HG03571 (cell line): ENCODE data around the gene HACE1.
"Not testable (repeated sequence)": the region's sequence is repeated elsewhere in the genome, so short reads cannot be mapped to it uniquely, and the experiment has no call there.

Experiments
- ATAC-seq: cut with Tn5 transposase; IDR thresholded peaks from one replicate; pipeline ENCODE4 v1.9.1; 2021; ENCODE audit not compliant: unreplicated experiment

The HACE1 gene

DNA sequence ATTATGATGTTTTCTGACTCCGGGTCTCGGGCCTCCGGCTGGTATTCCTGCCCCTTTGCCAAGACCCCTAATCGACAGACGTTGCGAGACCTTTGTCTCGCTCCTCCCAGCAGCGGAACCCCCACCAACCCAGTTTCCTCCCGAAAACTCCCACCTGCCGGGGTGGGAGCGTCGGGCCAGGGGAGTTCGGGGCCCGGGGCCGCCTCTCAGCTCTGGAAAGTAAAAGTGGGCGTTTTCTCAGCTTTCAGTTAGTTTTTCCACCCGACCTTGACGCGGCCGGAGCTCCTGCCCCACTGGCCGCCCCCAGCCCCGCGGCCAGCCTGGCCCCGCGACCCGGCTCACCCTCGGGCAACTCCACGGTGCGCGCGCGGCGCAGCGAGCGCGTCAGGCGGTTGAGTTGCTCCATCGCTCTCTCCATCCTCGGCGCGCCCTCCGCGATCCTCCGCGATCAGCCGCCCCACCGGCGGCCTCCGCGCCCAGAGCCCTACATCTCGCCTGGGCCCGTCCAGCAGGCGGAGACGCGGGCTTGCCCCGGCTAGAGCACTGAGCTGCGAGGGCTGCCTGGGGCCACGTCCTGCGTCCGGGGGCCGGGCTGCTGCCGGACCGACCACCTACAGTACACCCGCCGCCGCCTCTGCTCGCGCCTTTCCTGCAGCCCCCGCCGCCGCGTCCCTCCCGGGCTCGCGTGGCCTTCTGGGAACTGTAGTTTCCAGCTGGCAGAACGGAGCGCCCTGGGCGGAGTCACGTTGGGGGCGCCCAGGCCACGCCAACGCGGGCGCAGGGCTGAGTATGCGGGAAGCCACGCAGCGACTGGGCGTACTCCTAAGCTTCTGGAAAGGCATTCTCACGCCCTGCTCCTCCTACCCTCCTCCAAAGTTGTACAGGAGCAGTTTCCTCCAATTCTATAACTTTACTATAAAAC is at the start of gene HACE1:
Gene HACE1, minus strand, starts transcription at position 695 of the 922 bp plus-strand sequence. Its CDS starts 277 bp downstream, at position 418.
- peak; percentile 99 for ATAC-seq

- ATAC-seq, result no peak
These were observed 49.3 kb upstream of the HACE1 start for GRCh38 chr6:104908888-104909525.

DNA sequence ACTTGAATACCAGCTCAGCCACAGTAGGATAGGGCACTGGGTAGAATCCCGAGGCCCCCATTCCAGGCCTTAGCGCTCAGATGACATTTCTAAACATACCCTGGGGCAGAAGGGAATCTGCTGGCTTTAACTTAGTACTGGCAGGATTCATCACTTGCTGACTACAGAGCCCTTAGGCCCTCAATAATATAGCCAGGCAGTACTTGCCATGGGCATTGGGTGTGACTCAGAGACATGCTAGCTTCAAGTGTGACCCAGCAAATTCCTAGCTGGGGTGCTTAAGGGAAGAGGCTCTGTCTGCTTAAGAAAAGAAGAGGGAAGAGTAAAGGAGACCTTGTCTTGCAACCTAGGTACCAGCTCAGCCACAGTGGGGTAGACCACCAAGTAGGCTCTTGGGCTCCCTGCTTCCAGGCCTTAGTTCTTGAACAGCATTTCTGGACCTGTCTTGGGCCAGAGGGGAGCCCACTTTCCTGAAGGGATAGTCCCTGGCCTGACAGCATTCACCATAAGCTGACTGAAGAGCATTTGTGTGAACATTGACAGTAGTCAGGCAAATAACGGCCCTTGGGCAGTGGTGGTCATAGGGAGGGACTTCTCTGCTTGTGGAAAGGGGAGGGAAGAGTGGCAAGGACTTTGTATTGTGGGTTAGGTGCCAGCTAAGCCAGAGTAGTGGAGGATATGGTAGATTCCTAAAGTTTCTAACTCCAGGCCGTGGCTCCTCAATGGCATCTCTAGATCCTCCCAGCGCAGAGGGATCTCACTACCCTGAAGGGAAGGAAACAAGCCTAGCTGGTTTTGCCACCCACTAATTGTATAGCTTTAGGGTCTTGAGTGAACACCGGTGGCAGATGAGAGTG is 48.5 kb upstream of the HACE1 start:
- no peak for ATAC-seq

GRCh38 chr6:104898893-104899292 is 39.2 kb upstream of the HACE1 start:
- ATAC-seq, result not testable (repeated sequence)

GRCh38 chr6:104896914-104897313 is 37.2 kb upstream of the HACE1 start:
- ATAC-seq, result no peak

DNA sequence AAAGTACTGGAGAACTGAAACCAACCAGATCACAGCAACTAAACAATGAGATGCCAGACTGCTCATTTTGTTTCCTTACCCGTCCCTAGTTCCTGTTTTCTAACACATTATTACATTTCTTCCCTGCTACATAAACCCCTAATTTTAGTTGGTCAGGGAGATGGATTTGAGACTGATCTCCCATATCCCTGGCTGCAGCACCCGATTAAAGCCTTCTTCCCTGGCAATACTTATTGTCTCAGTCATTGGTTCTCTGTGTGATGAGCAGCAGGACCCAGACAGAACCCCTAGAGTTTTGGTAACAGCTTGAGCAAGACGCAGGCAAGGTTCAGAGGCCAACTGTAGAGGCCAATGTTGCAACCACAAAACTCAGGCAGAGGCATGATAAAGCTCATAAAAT is 28.3 kb upstream of the HACE1 start:
- no peak for ATAC-seq

GRCh38 chr6:104887350-104887749 is 27.6 kb upstream of the HACE1 start:
- no peak for ATAC-seq

DNA sequence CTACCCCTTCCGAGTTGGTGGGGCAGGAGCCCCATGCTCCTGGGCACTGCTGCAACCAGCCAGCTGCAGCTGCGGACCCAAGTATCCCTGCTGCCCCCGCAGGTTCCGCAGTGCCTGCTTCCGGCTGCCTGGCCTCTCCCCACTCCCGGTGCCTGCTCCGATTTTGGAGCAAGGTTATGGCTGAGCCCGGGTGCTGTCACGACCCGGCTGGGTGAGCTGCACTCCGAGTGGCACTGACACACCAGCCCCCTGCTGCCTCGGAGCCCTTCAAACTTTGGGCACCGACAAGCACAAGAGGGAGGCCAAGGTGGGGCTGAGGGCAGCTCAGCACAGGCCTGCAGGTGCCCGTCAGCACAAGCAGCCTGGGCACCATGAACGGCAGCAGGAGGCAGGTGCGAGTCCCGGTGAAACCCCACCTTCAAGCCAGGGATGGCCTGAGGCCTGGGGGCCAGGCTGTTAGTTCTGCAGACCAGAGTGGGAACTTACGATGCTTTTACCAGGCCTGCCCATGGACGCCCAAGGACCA is 25.9 kb upstream of the HACE1 start:
- no peak for ATAC-seq

- no peak for ATAC-seq
These were observed 25.3 kb upstream of the HACE1 start for GRCh38 chr6:104884867-104885517.

GRCh38 chr6:104881964-104882668 is 22.4 kb upstream of the HACE1 start:
- ATAC-seq, result no peak

- ATAC-seq, result no peak
These were observed 2.7 kb upstream of the HACE1 start for GRCh38 chr6:104862456-104862855.

- no peak for ATAC-seq
These were observed 502 bp upstream of the HACE1 start for GRCh38 chr6:104860221-104860620.

GRCh38 chr6:104858642-104859041 is 1.1 kb downstream of the HACE1 start:
- no peak for ATAC-seq

DNA sequence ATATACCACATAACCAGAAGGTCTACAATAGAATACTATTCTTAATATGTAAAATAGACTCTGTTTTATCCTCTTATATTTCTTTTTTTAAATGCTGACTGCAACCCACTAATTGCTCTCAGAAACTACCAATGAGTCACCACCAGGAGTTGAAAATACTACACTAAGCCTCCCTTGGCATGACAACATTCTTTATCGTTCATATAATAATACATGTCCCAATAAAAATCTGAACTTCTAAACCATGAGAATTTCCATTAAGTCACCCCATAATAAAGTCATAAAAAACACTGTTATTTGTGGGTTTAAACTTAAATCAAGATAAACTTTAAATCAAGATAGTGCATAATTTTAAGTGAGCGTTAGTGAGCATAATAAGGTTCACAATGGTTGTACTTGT is 4.2 kb downstream of the HACE1 start:
- no peak for ATAC-seq

DNA sequence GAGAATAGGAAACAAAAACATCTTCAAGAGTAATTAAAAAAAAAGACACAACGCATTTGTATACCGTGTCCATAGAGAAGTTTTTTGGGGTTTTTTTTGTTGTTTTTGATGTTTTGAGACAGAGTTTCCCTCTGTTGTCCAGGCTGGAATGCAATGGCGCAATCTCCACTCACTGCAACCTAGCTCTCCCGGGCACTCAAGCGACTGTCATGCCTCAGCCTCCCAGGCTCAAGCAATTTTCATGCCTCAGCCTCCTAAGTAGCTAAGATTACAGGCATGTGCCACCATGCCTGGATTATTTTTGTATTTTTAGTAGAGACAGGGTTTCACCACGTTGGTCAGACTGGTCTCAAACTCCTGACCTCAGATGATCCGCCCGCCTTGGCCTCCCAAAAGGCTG is 12.0 kb downstream of the HACE1 start:
- not testable (repeated sequence) for ATAC-seq

DNA sequence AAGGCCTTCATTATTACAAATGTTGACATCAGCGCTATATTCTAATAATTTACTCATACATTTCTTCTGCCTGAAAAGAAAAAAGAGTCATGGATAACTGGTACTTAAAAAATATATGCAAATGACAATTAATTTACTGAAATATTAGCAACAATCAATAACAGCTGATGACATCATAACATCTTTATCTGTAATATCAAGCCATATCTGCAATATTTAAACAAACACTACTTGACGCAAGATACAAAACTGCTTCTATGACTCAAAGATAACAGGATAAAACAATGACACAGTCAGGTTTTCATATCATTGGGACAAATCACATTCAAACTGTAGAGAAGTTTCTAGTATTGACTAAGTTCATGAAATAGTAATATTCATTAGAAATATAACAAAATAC is 16.5 kb downstream of the HACE1 start:
- ATAC-seq, result no peak

DNA sequence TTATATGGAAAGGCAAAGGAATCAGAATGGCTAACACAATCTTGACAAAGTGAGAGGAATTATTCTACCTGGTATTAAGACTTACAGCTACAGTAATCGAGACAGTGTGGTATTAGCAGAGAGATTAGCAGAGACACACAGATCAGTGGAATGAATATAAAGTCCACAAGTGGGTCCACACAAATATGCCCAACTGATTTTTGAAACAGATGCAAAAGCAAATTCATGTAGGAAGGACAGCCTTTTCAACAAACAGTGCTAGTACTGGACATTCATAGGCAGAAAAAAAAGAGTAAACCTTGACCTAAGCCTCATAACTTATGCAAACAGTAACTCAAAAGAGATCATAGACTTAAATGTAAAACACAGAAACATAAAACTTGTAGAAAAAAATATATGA is 22.6 kb downstream of the HACE1 start:
- ATAC-seq, result no peak

DNA sequence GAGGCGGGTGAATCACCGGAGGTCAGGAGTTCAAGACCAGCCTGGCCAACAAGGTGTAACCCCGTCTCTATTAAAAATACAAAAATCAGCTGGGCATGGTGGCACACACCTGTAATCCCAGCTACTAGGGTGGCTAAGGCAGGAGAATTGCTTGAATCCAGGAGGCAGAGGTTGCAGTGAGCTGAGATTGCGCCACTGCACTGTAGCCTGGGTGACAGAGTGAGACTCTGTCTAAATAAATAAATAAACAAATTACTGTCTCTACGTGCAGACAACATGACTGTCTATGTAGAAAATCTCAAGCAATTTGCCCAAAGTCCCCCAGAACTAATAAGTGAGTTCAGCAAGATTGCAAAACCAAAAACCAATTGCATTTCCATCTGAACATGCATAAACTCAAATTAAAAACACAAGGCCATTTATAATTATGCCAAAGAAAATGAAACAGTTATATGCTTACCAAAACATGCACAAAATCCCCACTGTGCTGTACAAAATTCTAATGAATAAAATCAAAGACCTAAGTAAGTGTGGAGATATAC is 23.2 kb downstream of the HACE1 start:
- not testable (repeated sequence) for ATAC-seq

DNA sequence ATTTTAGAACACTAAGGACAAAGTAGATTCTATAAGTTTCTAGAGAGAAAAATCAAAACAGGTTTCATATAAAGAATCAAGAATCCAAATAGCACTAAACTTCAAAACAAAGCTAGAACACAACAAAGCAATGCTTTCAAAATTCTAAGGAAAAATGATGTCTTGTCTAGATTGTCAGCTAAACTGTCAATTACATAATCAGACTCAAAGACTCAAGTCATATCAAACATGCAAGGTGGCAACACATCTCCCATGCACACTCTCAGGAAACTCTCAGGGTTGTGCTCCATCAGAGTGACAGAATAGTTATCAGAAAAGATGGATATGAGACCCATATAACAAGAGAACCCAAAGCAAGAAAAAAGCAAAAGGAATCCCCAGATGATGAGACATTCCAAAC is 23.9 kb downstream of the HACE1 start:
- ATAC-seq, result no peak
